NK-92 (cell line): ENCODE measurements around the gene DCST1.

ENCODE experiments used
- DNase-seq: peaks from one replicate; lab custom pipeline; 2025; ENCODE audit not compliant: unreplicated experiment; lab: John Stamatoyannopoulos, UW

Gene DCST1

DNA sequence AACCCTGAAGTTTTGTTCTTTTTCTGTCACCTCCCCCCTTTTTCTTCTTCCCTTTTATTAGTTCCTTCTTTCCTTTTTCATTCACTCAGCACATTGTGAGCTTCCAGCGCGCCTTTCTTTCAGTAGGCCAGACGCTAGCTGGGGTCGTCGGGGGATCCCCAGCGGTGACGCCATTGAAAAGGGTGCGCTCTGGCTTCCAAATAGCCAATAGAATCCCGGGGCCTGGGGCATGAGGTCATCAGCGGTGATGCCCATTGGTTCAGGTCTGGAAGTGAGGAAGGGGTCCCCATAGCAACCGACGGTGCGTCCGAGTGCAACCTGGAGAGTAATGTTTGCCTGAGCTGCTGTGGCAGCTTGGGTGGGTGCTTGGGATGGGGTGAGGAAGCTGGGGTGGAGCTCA lies 38.1 kb downstream of the DCST1 start:
- DNase-seq, result no peak

DNA sequence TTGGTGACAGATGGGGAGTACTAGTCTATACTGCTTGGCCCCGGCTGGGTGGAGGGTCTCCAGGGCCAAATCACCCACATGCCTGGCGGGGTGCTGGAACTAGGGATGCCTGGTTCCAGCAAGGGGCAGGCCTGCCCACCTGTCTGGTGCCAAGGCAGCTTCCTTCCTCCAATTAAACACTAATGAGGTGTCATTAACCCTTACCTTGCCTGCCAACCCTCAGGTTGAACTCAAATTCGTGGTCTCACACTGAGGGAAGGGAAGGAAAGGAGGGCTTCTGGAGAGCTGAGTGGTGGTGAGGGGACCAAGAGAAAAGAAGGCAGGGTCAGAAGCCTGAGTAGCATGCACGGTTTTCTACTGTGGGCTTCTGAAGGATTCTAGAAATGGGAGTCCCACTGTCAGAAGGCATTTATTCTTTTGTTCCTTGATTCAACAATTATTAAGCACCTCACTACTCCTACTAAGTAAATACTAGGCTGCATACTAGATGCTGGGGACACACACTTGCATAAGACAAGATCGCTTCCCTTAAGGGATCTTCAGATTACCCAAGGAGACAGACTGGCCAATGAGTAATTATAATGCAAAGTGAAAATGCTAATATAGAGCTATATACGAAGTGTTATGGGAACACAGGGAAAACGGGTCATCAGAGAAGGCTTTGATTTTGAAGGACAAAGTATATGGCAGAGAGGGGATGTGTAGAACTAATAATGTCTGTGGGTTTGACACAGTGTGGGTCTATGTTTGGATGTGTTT lies 39.1 kb downstream of the DCST1 start:
- no peak for DNase-seq

DNA sequence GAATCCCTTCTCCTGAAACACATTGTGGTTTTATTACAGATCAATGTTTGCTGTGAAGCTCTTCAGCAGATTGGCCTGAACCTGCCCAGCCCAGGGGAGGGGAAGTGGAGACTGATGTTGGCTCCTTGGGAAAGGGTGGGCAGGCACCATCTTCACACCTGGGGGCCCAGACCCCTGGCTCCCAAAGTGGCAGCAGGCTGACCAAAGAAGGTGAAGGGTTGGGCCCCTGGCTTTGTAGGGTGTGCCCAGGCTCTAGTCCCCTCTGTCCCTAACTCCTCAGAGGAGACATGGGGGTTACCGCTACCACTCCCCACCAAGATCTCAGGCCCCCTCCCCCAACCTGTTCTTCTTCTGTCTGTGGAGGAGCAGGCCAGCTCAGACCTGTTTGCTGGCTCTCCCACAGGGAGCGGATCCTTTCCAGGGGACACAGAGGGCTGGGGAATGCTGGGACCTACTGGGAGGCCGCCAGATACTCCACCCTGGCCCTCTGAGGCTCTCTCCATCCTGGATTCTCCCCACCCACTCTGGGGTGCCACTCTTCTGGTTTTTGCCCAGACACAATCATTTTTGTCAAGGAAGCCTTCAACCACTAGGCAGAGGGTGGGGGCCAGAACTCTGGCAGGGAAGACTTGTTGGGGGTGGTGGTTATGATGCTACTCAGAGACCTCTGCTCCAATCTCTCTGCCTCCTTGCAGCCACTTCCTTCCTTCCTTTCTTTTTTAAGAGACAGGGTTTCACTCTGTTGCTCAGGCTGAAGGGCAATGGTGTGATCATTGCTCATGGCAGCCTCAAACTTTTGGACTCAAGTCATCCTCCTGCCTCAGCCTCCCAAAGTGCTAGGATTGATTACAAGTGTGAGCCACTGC lies 40.0 kb downstream of the DCST1 start:
- DNase-seq, result no peak

DNA sequence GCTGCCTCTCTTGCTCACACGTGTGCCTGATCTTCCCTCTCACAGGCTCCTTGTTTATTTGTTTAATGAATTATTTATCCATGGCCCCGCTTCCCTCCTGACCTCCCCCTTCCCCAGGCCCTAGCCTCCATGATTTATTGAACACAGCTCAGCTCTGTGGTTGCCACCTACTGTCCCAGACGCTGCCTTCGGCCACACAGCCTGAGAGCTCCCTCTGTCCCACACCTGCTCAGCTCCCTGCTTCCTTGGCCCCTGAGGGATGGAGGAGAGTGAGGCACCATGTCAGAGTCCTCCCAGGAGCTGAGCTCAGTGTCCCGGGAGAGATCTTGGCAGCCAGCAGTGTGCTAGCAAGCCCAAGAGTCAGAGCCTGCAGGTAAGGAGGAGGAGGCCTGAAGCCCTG lies 41.9 kb downstream of the DCST1 start:
- DNase-seq, result no peak

DNA sequence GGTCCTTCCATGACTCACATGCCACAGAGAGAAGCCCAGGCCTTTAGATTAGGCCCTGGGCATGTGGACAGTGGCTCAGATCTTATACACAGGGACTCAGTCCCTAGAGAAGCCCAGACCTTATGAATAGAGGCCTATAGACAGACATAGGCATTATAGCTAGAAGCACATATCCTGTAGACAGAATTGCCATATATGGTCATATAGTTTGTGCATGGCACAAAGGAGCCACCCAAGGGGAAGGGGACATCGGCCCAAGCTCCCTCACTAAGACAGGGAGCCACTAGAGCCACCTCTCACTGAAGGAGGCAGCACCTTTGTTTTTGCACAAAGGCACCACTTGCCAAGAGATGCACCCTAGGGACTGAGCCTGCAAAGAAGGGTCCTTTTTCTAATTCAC lies 42.7 kb downstream of the DCST1 start:
- DNase-seq, result no peak

DNA sequence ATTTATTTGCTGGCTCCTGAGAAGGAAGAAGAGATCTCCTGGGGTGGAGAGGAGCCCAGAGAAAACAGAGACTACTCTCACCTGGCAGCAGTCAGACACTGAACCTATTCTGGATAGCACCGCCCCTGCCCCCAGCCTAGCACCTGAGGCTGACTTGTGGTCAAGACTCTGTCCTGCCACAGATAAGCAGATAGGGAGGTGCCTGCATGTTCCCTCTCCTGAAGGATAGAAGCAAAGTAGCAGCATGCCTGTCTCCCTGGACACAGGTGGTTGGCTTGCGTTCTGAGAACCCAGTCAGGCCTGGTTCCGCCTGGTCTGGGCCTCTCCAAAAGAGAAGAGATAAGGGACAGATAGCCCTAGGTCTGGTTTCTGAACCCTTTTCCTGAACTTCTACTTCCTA lies 43.7 kb downstream of the DCST1 start:
- DNase-seq, result no peak

DNA sequence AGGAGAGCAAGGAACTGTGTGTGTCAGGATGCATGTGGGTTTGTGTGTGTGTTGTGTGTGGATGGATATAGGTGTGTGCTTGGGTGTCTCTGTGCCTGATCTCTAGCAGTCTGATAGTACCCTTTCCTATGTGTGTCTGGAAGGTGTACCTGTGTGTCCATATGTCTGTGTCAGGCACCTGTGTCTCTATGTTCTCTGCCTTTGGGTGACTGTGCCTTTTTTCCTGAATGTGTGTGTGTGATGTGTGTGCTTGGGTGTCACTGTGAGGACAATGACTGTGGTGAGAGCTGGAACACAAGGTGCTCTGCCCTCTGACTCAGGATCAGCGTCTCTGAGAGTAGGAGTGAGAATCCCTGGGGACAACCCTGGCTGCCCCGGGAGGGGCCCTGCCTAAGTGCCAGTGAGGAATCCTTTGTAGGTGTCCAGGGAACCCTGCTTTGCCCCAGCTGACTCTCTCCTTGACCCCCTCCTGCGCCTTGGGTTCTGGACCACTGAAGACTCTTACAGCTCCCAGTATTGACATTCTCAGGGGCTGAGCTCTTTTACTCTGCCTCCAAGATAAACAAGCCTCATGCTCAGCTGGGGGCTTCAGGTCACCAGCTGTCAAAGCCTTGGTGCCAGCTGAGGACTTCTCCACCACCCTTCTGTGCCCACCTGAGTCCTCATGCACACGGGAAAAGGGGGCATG lies 44.3 kb downstream of the DCST1 start:
- DNase-seq, result no peak

DNA sequence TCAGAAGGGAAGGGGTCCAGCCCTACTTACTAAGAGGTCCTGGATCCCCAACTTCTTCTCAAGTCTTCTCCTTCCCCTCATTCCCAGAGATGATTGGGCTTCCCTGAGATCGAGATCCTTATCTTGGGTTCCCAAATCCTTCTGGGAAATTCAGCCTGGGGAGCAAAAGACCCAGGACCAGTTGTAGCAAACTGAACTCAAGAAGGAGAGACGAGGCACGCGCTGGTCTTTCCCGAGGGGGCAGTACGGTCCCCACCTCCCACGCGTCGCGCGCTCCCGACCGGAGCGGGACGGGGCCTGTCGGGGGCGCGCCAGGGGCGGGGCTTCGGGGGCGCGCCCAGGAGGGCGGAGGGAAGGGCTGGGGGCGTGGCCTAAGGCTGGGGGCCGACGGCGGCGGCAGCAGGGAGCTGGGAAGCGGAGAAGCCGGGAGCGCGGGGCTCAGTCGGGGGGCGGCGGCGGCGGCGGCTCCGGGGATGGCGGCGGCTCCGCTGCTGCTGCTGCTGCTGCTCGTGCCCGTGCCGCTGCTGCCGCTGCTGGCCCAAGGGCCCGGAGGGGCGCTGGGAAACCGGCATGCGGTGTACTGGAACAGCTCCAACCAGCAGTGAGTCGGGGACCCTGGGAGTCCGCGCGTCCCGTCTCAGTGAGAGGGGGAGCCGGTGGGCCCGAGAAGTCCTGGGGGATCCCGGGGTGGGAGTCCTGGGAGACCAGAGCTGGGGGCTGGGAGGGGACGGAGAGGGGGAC lies 45.0 kb downstream of the DCST1 start, which contains the start of gene EFNA3:
EFNA3 (plus strand) TSS at position 369 of the 741 bp plus-strand sequence; CDS start at position 474, 105 bp downstream.
- DNase-seq, result no peak

DNA sequence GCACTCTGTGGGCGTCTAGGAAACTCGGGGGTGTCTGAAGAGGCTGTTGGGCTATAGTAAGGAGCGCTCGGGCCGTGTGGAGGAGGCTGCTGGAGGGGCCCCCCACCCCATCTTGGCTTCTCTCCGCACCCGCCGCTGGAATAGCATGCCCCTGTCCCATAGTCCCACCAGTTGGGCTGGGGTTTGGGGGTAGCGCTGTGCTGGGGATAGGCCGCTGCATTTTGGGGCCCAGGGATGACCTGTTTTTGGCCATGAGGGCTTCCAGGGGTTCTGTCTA lies 45.5 kb downstream of the DCST1 start:
- no peak for DNase-seq

DNA sequence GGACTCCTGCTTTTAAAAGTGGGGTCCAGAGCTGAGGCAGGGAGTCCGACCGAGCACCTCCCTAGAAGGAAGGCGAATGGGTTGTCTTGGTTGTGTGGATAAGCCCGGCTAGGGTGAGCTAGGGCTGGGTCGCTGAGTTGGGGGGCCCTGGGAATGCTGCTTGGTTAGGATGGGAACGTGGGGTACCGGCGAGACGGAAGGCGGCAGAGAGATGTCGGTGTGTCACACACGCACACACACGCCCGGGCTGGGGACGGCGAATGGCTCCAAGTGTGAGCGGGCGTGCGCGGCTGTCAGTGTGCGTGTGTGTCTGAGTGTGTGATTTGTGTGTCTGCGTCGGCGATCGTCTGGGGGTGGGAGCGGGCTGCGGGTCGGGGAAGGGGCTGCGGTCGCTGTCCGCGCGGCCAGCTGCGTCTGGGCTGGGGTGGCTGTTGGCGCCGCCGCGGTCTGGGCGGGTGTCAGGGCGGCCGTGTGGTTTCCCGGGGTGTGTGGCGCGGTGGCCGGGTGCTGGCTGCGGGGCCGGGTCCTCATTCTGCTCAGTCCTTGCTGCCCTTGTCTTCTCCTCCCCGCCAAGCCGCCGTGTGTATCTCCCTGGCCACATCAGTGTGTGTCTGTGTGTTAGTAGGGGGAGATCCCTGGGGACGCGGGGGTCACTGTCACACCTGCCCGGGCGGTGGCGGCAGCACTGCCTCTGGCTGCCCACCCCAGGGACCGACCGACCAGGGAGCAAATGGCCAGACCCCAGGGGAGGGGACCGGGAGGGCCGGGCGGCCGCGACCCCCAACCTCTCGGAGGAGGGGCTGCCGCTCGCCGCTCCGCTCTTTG lies 46.1 kb downstream of the DCST1 start:
- DNase-seq, result no peak

DNA sequence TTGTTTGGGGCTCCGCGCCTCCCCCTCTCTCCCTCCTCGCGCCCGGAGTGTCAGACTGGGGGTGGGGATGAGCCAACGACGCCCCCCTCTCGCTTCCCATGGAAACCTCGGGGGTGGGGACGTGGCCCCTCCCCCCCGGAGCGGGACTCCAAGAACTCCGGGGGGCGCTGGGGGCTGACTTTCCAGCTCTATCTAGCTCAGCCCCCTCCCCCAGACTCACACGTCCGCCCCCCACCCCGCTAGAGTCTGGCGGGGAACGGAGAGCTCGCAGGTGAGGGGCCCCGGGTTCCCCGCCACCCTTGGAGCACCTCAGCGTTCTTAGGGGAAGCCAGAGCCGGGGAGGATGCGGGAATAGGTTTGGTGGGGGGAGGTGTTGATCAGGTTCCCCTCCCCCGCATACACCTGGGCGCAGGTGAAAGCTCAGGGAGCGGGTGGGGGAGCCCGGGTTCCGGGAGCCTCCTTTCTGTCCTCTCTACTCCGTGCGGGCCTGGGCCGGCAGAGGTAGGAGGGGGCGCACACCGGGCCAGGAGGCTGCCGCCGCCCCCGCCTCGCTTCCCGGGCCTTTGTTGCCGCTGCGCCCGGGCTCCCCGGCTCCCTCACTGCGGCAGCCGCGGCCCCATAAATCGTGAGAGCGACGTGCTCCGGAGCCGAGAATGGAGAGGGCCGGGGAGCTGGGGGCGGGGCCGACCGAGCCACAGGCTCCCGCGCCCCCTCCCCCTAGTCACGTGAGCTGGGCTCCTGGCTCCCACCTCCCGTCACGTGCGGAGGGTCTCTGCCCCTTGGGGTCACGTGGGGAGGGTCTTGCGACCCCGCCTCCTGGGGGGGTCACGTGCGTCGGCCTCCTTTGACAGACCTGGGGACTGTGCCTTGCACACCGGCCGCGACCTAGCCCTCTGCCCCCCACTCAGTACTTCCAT lies 46.9 kb downstream of the DCST1 start:
- DNase-seq, result no peak

DNA sequence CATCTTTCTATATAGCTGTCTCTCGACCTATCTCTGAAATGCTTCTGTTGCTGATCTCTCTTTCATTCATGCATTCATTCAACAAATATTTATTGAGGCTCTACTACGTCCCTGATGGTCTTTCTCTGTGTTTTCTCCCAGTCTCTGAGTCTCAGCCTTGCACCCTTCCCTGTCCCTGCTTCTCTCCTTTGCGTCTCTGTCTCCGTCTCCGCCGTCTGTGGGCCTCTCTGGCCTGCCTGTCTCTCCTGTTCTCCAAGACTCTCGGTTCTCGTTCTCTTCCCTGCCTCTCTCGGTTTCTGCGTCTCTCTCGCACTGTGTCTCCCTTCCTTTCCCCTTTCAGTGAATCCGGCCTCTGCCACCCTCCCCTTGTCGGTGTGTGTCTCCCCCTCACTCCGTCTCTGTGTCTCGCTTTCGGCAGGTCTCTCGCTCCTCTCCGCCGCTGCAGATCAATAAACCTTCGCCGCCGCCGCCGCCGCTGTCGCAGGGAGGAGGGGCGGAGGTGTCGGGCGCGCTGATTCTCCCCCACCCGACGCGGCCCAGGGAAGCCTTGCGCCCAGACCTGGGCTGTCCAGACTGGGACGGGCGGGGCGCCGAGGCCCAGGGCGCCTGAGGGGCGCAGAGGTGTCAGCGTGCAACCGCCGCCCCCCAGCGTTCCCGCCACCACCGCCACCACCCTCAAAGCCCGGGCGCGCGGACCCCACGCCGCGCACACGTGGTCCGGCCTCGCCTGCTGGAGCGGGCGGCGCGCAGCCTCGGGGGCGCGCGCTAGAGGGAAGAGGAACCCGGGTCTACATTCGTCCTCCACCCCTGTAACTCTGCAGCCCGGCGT lies 48.1 kb downstream of the DCST1 start:
- no peak for DNase-seq

DNA sequence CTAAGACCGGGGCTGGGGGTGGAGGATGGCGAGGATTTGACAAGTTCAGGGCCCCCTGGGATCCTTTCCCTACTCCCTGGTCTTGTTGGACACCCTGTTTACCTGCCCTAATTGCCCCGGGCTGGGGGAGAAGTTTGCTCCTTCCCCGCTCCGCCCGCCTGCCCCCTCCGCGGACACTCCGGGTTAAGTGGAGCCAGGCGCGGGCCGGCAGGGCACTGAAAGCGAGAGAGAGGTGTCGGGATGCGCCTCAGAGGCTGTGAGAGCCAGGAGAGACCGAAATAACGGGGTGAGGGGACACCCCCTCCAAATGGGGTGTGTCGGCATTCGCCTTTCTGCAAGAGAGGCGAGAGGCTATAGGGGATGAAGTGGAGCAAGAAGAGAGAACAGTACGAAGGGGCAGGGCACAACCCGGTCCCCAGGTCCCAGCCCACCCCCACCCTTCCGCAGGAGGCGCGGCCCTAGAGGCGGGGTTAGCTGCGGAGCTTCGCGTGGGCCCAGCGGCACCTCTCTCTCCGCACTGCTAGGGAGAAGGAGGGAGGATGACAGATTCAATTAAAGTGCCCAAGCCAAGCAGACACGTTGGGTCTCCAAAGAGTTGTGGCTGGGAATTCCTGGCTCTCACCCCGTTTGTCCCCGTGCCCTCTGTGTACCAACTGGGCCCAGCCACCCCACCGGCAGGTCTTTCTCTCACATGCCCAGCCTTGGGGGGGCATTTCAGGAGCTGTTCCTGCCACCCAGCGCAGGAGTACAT lies 48.9 kb downstream of the DCST1 start:
- no peak for DNase-seq

DNA sequence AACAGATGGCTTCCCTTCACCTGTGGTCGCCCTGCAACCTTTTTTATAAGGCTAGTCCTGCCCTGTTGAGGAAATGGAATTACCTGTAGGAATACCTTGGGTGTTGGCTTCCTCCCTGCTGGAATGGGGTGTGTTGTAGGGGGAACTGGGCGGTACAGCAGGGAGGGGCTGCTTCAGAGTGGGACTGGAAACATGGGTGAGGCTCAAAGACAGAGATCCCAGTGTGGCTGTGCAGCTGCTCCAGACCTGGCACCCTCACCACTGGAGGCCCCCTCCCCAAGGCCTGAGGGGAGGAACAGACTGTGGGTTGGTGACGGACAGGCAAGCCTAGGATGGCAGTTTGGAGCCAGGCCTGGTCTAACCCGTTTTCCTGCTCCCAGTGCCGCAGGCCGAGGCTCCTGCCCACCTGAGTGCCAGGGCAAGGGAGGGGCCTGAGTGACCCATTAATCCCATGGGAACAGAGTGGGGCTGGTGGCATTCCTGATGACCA lies 49.5 kb downstream of the DCST1 start:
- DNase-seq, result no peak

DNA sequence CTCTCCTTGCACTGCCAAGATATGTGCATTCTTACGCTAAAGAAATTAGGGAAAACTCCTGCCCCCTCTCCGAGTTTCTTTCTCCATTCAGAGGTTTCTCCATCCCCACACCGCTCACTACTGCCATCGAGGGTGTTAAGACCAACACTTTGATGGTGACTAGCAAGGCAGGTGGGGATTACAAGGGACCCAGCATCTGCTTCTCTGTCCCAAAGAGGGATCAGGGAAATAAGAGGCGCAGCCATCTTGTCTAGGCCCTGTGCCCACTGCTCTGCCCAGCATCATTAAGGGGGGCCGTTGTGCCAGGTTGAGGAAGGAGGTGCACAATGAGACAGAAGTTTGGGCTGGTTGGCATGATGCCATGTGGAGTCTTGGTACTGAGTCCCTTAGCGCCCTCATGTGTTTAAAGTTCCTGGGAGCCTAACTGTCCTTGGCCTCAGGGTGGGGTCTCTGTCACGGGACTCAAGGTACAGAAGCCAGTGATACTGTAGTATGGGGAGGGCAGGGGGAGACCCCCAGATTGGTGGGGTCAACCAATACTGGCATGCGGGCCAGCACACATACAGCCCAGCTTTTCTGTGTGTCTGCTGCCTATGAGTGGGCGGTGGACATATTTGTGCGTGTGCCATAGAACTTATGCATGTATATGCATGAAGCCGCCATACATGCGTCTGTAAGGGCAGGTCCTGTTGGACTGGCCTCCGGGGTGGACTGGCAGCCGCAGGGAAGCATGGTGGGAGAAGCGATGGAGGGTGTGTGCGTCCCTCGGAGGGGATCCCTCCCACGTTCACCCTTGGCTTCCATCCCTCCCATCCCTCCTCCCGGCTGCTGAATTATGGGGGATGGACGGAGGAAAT lies 50.5 kb downstream of the DCST1 start:
- DNase-seq, result no peak

DNA sequence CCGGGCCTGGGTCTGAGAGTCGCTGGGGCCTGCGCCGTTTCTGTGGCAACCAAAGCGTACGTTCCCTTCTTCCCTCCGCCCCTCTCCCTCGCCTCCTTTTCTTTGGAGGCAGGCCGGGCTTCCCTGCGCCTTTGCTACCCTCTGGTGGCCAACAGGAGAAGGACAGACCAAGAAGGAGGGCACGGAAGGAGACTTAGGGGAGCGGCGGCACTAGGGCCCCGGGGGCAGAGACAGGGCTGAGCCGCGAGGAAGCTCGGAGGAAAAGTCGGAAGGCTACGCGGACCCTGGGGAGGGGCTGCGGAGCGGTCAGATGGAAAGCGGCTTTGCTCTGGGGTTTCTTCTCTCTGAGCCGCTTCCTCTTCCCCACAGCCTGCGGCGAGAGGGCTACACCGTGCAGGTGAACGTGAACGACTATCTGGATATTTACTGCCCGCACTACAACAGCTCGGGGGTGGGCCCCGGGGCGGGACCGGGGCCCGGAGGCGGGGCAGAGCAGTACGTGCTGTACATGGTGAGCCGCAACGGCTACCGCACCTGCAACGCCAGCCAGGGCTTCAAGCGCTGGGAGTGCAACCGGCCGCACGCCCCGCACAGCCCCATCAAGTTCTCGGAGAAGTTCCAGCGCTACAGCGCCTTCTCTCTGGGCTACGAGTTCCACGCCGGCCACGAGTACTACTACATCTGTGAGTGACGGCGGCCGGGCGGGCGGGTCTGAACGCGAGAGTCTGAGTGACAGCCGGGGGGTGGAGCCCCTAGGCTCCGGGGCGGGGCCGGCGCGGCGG lies 51.3 kb downstream of the DCST1 start:
- peak; percentile 30 for DNase-seq
